Osteoblast (primary cell): ENCODE data around the gene GJD2. TPM values are rescaled to one million over a fixed set of nuclear protein-coding genes. Genes with fewer than 3 reads are reported as not detected.

ENCODE experiments used
- DNase-seq: peaks from one replicate; pipeline ENCODE4 v3.0.0; 2011; ENCODE audit warnings: low spot score, mixed read lengths; ENCODE audit not compliant: insufficient read length; ENCODE audit errors: missing footprints
- H2AFZ ChIP-seq: 2 replicates; pipeline ENCODE4 v1.6.0; 2011; ENCODE audit warnings: mild to moderate bottlenecking, low read length
- H3K27ac ChIP-seq: 2 replicates; pipeline ENCODE4 v1.5.1; 2011; ENCODE audit warnings: mild to moderate bottlenecking, low read depth, low read length, moderate library complexity
- H3K27me3 ChIP-seq: 2 replicates; pipeline ENCODE4 v1.6.0; 2012; ENCODE audit warnings: mild to moderate bottlenecking, control low read depth, inconsistent platforms, low read length, moderate library complexity; ENCODE audit not compliant: insufficient read depth
- H3K36me3 ChIP-seq: 2 replicates; pipeline ENCODE4 v1.5.1; 2011; ENCODE audit warnings: mild to moderate bottlenecking, low read length, control low read depth, moderate library complexity; ENCODE audit not compliant: insufficient read depth
- H3K4me1 ChIP-seq: 2 replicates; pipeline ENCODE4 v1.5.1; 2011; ENCODE audit warnings: mild to moderate bottlenecking, low read length, control low read depth, moderate library complexity; ENCODE audit not compliant: insufficient read depth
- H3K4me2 ChIP-seq: 2 replicates; pipeline ENCODE4 v1.6.0; 2011; ENCODE audit warnings: mild to moderate bottlenecking, low read length; ENCODE audit not compliant: insufficient read depth
- H3K4me3 ChIP-seq: fragments of 200-600 bp; sonication (generic); 3 replicates; pipeline ENCODE4 v1.5.1; 2012; ENCODE audit warnings: mild to moderate bottlenecking, low read length, inconsistent platforms; ENCODE audit not compliant: insufficient read depth
- H3K79me2 ChIP-seq: 2 replicates; pipeline ENCODE4 v1.6.0; 2012; ENCODE audit warnings: mild to moderate bottlenecking, low read length, control low read depth, inconsistent platforms; ENCODE audit not compliant: insufficient read depth
- H3K9me3 ChIP-seq: 2 replicates; pipeline ENCODE4 v1.5.1; 2011; ENCODE audit warnings: low read depth, low read length, control low read depth
- H4K20me1 ChIP-seq: 2 replicates; pipeline ENCODE4 v1.6.0; 2012; ENCODE audit warnings: mild to moderate bottlenecking, low read length, control low read depth; ENCODE audit not compliant: insufficient read depth
- total RNA-seq: library from RNA; depleted of rRNA; stranded (reverse); fragments of >200 nt; gene quantifications from 2 replicates; pipeline ENCODE4 v1.2.3, GENCODE V29; 2012
- TF ChIP-seq, protein P1 (sequence below): IDR thresholded peaks from 2 replicates; pipeline ENCODE4 v1.5.1; 2011; ENCODE audit warnings: mild to moderate bottlenecking, low read depth, low read length, moderate library complexity; ENCODE audit errors: extremely low read depth

GJD2 gene
- total RNA-seq, 1 donor = not detected

DNA sequence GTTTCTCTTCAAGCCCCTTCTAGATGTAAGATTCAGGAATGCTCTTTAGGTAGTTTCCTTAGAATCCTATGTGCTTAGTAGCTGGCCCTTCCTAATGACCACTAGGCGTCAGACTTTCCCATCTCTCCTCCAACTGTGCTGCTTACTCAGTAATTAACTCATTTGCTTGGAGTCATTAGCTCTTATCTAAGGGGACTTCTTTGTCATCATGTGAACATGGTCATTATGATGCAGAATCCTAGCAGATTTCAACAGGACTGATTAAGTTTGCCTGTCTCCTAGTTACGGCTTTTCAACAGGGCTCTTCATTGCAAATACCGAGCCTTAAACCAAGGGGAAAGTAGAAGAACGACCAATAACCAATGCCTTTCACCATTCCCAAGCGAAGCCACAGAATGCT lies 46.4 kb downstream of the GJD2 start:
- Histone ChIP-seq H2AFZ (no peak overlapping the region), H3K4me1 (peaks cover 7% of the 10 kb centered on the region), H3K9me3 (no peaks in the 10 kb centered on the region), H4K20me1 (no peaks in the 10 kb centered on the region), H3K79me2 (no peaks in the 10 kb centered on the region), H3K27me3 (peaks cover 22% of the 10 kb centered on the region), H3K36me3 (no peaks in the 10 kb centered on the region), H3K4me2 (no peak overlapping the region), H3K4me3 (no peak overlapping the region), H3K27ac (no peak overlapping the region)
- DNase-seq = no peak
- TF ChIP-seq, protein P1, sequence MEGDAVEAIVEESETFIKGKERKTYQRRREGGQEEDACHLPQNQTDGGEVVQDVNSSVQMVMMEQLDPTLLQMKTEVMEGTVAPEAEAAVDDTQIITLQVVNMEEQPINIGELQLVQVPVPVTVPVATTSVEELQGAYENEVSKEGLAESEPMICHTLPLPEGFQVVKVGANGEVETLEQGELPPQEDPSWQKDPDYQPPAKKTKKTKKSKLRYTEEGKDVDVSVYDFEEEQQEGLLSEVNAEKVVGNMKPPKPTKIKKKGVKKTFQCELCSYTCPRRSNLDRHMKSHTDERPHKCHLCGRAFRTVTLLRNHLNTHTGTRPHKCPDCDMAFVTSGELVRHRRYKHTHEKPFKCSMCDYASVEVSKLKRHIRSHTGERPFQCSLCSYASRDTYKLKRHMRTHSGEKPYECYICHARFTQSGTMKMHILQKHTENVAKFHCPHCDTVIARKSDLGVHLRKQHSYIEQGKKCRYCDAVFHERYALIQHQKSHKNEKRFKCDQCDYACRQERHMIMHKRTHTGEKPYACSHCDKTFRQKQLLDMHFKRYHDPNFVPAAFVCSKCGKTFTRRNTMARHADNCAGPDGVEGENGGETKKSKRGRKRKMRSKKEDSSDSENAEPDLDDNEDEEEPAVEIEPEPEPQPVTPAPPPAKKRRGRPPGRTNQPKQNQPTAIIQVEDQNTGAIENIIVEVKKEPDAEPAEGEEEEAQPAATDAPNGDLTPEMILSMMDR = peak; percentile 97

DNA sequence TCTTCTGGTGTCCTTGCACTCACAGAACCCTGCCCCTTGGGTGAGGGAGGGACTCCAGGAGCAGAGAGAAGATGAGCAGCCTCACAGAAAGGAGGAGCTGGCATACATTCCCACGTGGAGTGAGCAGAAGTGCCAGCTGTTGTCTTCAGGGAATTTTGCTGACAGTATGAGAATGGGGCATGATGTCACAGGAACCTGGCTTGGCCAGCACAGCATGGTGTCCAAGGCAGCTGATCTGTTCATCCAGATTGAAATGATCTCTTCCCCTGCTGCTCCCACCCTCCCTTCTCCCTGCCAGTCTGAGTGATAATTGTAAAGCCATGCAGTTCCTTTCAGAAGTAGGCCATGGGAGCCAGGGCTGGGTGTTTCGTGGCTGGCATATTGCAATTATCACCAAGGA lies 53.3 kb downstream of the GJD2 start:
- Histone ChIP-seq H3K4me2 (no peak overlapping the region), H3K9me3 (no peaks in the 10 kb centered on the region), H2AFZ (no peak overlapping the region), H3K4me3 (no peak overlapping the region), H3K36me3 (no peaks in the 10 kb centered on the region), H4K20me1 (no peaks in the 10 kb centered on the region), H3K4me1 (no peaks in the 10 kb centered on the region), H3K27me3 (peaks cover 10% of the 10 kb centered on the region), H3K79me2 (no peaks in the 10 kb centered on the region), H3K27ac (no peak overlapping the region)
- no peak for DNase-seq
- TF ChIP-seq, protein P1 = no peak

Other genes with a start within 250 kb of the GJD2 start
- 35.9 and 57.2 TPM in 2 replicates for gene GOLGA8B, start 171.3 kb downstream of the GJD2 start, total RNA-seq
- not detected in 2 replicates for gene ACTC1, start 40.6 kb upstream of the GJD2 start, total RNA-seq
- 24.6 and 24.8 TPM in 2 replicates for gene AQR, start 214.7 kb upstream of the GJD2 start, total RNA-seq
- gene ZNF770, start 233.3 kb upstream of the GJD2 start, total RNA-seq = 33.9 and 34.7 TPM in 2 replicates